GM21737 (cell line): ENCODE data around the gene MNS1.
A peak's percentile ranks its signal among the peaks of the same experiment; 100 is the strongest.
"Not testable (repeated sequence)": the region's sequence is repeated elsewhere in the genome, so short reads cannot be mapped to it uniquely, and the experiment has no call there.

Source experiments
- ATAC-seq: cut with Tn5 transposase; IDR thresholded peaks from one replicate; pipeline ENCODE4 v1.9.1; 2021; ENCODE audit warnings: mild to moderate bottlenecking, moderate library complexity; ENCODE audit not compliant: unreplicated experiment

Gene MNS1

GRCh38 chr15:56464893-56465520, at the start of gene MNS1:
Gene MNS1 (minus strand): TSS chr15:56465137. CDS start chr15:56464972, 165 bp downstream.
- peak; percentile 99 for ATAC-seq

DNA sequence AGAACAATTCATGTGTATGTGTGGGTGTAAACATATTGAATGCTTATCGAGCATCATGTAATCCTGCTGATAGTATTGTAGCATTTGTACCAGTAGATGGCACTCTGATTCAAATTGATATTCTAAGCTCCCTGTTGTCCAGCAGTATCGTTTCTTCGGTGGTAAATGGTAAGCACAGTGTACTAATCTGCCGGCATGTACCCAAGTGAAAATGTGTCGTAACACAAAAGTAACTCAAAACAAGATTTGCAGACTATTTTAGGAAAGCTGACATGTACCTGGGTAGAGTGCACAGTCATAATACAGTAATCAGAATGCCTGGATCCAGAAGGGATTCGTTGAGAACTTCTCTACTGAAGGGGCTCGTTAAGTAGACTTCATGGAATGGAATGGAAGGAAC, 31.7 kb upstream of the MNS1 start:
- no peak for ATAC-seq

DNA sequence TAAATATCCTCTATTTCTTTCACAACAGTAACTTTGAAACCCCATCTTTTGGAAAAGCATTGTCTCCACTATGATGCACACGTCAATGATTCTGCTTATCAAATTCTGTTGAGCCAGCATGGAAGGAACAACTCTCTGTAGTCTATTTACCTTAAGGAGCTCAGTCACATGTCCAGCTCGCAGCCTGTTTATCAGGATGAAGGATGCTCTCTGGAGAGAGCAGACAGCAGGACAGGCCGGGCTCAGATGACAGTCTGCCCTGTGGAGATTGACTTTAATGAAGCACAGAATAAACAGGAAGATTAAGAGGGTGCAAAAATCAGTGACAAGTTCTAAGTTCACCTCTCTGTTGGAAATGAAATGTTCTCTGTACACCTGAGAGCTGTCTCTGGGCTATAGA, 30.6 kb upstream of the MNS1 start:
- no peak for ATAC-seq

DNA sequence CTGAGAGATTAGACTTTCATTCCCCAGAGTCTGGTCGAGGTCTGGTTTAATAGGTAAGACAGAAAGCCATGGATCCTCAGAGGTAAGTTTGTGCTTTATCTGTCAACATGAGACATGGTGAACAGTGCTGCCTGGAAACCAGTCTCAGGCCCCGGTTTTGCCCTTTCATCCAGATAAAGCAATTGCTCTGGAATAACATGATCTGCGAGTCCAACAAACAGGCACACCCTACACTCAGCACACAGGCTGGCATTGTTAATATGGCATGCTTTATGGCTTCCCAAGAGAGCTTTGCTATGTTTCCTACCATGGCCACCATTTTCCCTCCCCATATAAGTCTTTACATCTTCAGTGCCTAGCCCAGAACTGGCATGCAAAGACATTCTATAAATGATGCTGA, 30.1 kb upstream of the MNS1 start:
- ATAC-seq, result no peak

GRCh38 chr15:56492791-56493555, 28.0 kb upstream of the MNS1 start:
- ATAC-seq, result no peak

DNA sequence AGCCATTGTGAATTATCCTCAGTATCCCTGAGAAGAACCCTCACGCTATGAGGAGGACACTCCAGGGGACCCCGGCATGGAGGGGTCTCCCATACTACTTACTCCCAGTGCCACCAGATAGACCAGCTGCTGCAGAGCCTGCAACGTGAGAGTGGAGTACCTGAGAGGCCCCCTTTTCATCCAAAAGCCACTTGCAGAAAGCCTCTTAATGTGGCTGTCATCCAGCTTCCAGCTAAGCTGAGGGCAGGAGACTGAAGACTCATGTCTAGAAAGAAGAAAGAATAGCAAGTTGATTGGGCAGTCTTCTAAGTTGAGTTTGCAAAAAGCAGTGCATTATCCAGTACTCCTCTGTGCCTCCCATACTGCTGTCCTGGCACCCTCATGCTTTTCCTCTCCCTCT, 27.3 kb upstream of the MNS1 start:
- ATAC-seq, result no peak

GRCh38 chr15:56491110-56491722, 26.3 kb upstream of the MNS1 start:
- no peak for ATAC-seq

- no peak for ATAC-seq
Measured at GRCh38 chr15:56490461-56490860, 25.5 kb upstream of the MNS1 start.

GRCh38 chr15:56486206-56486605, 21.3 kb upstream of the MNS1 start:
- not testable (repeated sequence) for ATAC-seq

DNA sequence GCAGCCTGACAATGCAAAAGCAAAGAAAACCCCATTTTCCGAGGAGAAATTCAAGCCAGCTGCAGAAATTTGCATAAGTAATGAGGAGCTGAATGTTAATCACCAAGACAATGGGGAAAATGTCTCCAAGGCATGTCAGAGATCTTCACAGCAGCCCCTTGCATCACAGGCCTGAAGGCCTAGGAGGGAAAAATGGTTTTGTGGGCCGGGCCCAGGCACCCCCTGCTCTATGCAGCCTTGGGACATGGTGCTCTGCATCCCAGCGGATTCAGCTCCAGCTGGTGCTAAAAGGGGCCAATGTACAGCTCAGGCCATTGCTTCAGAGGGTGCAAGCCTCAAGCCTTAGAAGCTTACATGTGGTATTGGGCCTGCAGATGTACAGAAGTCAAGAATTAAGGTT, 20.5 kb upstream of the MNS1 start:
- ATAC-seq, result not testable (repeated sequence)

GRCh38 chr15:56484287-56484686, 19.4 kb upstream of the MNS1 start:
- ATAC-seq, result no peak

DNA sequence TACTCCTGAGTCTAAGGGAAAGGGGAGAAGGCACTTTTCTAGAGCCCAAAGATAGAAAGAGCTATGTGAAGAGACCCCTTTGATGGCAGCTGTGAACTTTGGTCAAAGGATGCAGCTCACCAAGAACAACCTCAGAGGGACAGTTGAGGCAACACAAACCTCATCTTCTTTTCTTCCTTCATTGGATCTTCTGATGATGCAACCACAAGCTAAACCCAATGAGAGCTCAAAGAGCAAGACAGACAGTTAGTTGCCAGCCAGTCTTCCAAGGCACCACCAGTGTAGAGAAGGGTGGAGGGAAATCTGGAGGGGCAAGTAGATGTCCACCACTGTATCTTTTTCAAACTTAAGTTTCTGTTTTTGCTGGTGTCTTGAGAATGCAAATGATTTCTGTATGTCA, 10.4 kb upstream of the MNS1 start:
- no peak for ATAC-seq

GRCh38 chr15:56473017-56473416, 8.1 kb upstream of the MNS1 start:
- no peak for ATAC-seq

- ATAC-seq, result no peak
Measured at GRCh38 chr15:56472278-56472677, 7.3 kb upstream of the MNS1 start.

GRCh38 chr15:56471440-56472069, 6.6 kb upstream of the MNS1 start:
- no peak for ATAC-seq

- no peak for ATAC-seq
Measured at GRCh38 chr15:56469483-56469882, 4.5 kb upstream of the MNS1 start.

GRCh38 chr15:56468401-56468800, 3.5 kb upstream of the MNS1 start:
- ATAC-seq, result peak; percentile 44

- ATAC-seq, result no peak
Measured at GRCh38 chr15:56467616-56468015, 2.7 kb upstream of the MNS1 start.

- no peak for ATAC-seq
Measured at GRCh38 chr15:56460947-56461346, 4.0 kb downstream of the MNS1 start.

DNA sequence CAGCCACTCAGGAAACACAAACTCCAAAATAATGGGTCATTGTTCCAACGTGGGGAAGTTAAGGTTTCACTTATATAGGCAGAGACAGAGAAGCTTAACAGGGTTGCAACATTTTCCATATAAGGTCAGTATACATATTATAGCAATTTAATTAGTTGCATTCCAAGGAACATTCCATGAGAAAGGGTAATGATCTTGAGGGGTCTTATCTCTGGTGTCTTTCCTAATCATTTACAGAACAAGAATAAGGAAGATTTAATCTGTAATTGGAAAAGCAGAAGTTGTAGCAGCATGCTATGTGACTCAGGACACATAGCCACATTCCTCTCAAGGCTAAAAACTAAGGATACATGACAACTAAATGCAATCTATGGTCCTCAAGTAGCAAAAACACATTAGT, 4.9 kb downstream of the MNS1 start:
- no peak for ATAC-seq

GRCh38 chr15:56459096-56459495, 5.8 kb downstream of the MNS1 start:
- no peak for ATAC-seq

GRCh38 chr15:56456229-56456628, 8.7 kb downstream of the MNS1 start:
- ATAC-seq, result no peak
